NCI-H2196 treated with DMSO at 0.1 percent for 48 hours (cell line): ENCODE results near the gene EMC9.
"Not testable (repeated sequence)": the region's sequence is repeated elsewhere in the genome, so short reads cannot be mapped to it uniquely, and the experiment has no call there.

ENCODE experiments used
- DNase-seq: peaks from one replicate; lab custom pipeline; 2025; ENCODE audit not compliant: unreplicated experiment; lab: John Stamatoyannopoulos, UW

The EMC9 gene

GRCh38 chr14:24110523-24110922, 30.9 kb downstream of the EMC9 start:
- no peak for DNase-seq

DNA sequence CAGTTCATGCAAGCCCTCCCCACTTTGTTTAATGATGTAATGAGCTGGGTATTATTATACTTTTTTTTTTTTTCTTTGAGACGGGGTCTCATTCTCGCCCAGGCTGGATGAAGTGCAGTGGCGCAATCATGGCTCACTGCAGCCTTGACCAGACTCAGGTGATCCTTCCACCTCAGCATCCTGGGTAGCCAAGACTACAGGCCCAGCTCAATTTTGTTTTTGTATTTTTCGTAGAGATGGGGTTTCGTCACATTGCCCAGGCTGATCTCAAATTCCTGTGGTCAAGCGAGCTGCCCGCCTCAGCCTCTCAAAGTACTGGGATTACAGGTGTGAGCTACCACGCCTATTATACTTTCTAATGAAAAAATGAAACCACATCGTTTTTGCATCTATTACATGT, 31.3 kb downstream of the EMC9 start:
- DNase-seq = no peak

DNA sequence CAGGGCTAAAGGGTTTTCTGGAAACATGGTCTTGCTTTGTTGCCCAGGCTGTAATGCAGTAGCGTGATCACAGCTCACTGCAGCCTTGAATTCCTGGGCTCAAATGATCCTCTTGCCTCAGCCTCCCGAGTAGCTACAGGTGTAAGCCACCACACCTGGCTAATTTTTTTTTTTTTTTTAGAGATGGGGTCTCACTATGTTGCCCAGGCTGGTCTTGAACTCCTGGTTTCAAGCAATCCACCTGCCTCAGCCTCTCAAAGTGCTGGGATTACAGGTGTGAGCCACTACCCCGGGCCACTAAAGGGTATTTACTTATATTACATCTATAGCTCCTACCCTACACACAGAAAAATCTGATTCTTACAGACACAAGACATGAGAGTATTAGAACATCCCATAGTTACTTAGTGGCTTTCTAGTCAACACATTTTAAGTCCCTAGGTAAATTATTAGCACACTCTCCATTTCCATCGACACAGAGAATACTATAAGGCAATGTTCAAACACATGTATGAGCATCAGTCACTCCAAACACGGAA, 33.0 kb downstream of the EMC9 start:
- no peak for DNase-seq

GRCh38 chr14:24106672-24107271, 34.6 kb downstream of the EMC9 start:
- DNase-seq = no peak

DNA sequence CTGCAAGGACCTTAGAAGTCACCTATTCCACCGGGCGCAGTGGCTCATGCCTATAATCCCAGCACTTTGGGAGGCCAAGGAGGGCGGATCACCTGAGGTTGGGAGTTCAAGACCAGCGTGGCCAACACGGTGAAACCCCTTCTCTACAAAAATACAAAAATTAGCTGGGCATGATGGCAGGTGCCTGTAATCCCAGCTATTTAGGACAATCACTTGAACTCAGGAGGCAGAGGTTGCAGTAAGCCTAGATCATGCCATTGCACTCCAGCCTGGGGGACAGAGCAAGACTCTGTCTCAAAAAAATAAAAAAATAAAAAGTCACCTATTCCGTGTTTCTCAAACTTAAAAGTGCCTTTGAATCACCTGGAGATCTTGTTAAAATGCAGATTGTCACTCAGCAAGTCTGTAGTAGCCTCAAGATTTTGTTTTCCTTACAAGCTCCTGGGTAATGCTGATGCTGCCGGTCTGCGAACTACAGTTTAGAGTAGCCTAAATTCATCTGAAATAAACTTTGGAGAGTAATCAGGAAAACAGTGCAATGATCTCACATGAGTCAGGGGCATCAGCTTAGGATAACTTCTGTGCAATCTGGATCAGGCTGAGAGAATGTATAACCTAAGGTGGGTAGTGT, 35.7 kb downstream of the EMC9 start:
- not testable (repeated sequence) for DNase-seq

- DNase-seq = no peak
Measured at GRCh38 chr14:24103451-24103850, 37.9 kb downstream of the EMC9 start.

DNA sequence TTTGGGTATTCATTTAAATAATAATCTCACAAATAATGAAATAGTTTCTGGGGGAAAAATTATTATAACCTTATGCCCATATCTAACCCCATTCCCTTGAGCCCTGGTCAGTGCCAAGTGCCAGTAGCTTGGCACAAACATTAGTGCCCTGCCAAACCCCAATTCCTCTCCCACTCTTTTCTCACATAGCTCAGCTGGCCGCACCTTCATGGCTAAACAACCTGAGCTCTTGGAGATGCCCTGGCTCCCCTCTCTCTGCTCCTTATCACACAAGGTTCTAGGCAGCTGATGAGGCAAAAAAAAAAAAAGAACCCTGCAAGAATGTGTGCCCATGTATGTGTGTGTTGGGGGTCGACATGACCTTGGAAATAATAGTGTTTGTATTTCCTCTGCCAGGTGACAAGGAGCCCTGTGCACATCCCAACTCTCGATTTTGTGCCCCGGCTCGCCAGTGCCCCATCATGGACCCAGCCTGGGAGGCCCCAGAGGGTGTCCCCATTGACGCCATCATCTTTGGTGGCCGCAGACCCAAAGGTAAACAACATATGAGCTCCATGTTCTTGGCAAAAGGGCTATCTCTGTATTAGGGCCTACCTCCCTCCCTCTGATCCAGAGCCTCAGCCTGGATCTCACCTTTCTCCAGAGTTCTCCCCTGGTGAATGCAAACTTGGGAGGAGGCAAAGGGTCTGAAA, 38.9 kb downstream of the EMC9 start:
- no peak for DNase-seq

DNA sequence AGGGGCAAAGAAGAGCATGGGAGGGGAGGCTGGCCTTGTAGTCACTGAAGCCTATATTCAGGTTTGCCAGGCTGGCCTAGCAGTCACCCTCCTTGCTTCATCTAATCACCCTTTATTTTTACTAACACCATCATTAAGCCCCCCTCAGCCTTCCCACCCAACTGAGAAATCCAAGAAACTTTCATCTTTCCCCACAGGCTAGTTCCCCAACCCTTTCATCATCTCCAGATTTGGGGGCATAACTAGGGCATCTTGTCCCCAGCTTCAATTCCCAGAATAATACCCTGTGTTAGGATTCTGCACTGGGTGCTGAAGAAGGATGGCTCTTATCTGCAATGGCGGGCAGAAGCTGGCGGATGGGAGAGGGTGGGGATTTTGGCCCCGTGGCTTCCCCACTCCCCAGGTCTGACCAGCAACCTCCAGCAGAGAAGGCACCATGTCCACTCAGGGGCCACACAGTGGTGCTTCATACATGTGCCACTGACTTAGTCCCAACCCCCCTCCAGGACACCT, 40.4 kb downstream of the EMC9 start:
- no peak for DNase-seq

DNA sequence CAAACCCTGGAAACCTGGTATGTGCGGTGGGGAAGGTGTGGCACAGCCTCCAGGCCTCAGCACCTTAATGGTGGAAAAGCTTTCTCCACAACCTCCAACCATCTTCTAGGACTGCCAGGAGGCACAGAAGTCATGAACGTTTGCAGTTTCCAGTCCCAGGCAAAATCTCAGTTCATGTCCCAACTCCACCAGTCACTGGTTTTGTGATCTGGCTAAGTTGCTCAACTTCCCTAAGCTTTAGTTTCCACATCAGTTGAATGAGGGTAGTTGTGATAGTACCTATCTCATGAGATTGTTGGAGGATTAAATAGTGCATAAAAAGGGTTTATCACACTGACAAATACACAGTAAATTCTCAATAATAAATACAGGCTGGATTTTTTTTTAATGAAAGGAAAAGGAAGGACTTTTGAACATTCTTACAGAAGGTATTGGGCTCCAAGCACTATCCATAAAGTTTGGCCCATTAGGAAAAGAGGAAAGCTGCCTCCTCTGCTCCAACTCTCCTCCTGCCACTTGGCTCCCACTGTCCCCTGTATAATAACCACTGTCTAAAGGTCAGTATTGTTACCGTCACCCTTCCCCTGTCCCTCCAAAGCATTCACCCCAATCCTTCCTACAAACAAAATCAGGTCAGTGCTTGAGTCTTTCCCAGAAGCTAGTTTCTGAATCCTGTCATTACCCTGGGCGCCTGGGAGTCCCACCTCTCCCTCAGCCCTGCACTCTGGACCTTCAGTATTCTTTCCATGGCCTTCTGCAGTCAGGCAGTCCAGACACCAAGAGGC, 41.0 kb downstream of the EMC9 start:
- DNase-seq = no peak

DNA sequence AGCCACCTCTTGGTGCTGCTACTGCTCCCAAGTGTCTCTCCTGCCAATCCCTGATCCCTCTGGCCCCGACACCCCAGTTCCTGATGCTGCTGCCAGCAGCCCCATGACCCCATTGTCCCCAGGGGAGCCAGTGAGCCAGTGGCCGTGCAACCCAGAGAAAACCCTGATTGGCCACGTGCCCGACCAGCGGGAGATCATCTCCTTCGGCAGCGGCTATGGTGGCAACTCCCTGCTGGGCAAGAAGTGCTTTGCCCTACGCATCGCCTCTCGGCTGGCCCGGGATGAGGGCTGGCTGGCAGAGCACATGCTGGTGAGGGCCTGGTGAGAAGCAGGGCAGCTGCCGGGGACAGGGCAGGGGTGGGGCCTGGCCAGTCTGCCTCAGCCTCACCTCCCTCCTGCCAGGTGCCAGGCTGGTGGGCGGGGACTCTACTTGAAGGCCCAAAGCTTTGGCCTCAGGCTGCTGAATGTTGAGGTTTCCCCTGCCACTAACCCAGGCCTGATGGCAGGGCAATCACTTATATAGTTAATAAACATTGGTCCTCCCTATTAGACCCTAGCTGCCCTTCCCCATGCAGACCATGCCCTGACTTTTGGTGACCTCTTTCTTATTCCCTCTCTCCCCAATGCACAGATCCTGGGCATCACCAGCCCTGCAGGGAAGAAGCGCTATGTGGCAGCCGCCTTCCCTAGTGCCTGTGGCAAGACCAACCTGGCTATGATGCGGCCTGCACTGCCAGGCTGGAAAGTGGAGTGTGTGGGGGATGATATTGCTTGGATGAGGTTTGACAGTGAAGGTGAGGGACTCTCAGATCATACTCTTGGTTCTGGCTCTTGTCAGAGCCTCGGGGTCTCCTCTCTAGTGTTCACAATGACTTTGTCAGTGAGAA, 42.2 kb downstream of the EMC9 start:
- DNase-seq = peak; percentile 85

DNA sequence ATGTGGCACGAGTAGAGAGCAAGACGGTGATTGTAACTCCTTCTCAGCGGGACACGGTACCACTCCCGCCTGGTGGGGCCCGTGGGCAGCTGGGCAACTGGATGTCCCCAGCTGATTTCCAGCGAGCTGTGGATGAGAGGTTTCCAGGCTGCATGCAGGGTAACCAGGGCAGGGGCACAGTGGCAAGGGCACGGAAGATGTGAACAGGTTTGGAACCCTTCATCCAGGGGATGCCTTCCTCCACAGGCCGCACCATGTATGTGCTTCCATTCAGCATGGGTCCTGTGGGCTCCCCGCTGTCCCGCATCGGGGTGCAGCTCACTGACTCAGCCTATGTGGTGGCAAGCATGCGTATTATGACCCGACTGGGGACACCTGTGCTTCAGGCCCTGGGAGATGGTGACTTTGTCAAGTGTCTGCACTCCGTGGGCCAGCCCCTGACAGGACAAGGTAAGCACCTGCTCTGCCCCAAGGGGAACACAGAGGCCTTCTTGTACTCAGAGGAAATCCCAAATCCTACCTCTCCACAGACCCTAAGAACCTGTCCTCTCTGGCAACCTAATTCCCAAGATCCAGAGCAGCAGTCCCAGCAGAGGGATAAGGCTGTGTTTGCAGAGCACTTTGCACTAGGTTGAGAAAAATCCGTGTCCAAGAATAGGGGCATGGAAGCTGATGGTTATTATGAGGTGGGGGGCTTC, 43.0 kb downstream of the EMC9 start:
- no peak for DNase-seq

DNA sequence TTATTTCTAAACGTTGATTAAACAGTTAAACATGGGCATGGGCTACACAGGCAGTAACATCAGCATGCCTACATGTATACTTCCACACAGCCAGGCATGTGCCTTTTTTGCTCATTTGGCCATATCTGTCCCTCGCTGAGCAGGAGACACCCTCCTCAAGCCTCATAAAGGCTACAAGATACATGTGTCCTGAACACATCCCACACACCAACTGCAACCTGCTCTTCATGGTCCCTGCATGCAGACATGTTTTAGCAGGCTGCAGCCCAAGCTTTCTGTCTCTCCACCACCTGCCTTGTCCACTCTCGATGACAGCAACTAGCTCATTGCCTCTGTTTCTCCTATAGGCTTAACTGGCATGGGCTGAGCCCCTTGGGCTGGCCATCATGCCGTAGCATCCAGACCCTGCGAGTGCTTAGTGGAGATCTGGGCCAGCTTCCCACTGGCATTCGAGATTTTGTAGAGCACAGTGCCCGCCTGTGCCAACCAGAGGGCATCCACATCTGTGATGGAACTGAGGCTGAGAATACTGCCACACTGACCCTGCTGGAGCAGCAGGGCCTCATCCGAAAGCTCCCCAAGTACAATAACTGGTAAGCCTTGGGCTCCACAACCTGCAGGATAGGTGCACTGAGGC, 44.7 kb downstream of the EMC9 start:
- no peak for DNase-seq

- peak; percentile 40 for DNase-seq
Measured at GRCh38 chr14:24095271-24096068, 45.9 kb downstream of the EMC9 start.

DNA sequence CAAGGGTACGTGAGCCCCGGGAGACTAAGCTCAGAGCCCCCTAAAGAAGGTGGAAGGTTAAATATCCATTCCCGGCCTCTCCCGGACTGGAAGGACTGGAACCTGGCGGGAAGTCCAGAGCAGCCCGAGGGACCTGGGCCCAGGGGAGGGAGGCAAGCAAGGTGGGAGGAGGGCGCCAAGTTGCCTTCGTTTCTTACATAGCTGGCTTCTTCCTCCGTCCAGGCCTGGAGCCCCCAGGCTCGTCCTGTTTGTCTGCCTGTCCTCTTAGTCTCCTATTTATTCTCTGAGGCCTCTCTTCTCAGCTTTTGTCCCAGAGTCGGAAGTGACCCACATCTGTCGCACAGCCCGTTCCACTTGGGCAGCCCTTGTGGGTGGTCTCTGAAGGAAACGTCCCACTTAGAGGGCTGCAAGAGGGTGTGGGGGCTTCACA, 46.5 kb downstream of the EMC9 start:
- DNase-seq = no peak

DNA sequence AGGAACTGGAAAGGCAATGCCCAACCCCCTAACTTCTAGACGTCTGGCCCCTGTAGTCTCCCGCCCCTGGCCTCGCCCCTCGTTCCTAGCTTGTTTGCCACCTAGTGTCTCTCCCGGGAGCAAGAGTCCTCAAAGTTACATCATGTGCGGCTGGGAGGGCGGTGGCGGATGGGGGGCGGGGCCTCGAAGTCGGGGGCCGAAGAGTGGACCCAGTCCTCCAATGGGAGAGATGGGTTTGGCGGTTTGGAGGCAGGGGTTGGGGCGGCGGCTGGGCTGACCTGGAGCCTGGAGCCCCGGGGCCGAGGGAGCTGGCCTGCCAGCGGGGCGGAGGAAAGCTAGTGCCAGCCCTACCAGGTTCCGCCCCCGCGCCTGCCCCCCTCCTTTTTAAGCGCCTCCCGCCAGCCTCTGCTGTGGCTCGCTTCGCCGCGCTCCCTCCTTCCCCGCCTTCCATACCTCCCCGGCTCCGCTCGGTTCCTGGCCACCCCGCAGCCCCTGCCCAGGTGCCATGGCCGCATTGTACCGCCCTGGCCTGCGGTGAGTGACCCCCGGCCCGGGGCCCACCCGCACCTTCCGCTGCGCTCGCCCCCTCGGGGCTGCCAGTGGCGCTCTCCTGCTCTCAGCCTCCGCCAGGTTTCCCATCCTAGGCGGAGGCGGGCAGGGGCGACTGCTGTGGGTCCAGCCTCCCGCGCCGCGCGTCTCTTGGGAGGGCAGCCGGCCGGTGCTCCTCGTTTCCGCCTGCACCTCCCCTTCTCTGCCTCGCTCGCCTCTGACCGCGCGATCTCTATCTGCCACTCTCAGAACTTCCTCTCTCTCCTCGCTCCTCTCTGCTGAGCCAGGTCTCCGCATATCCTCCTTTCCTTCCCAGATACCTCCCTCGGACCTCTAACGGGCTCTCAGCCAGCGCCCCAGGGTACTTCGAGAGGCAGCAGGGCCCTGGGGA, 47.2 kb downstream of the EMC9 start, which contains the start of gene PCK2:
TSS of gene PCK2 (plus strand) at position 411 of the 940 bp plus-strand sequence. CDS start at position 506, 95 bp downstream.
- peak; percentile 96 for DNase-seq

- DNase-seq = no peak
Measured at GRCh38 chr14:24093207-24093900, 48.0 kb downstream of the EMC9 start.
